NCI-H2029 (cell line): ENCODE results near the gene FRMD4A.
A peak's percentile ranks its signal among the peaks of the same experiment; 100 is the strongest.

Experiments used
- DNase-seq: peaks from one replicate; lab custom pipeline; 2025; lab: John Stamatoyannopoulos, UW

FRMD4A gene

GRCh38 chr10:13637303-13637856, 693.3 kb downstream of the FRMD4A start:
- DNase-seq = no peak

GRCh38 chr10:13636776-13637175, 693.9 kb downstream of the FRMD4A start:
- DNase-seq = no peak

GRCh38 chr10:13634207-13634606, 696.5 kb downstream of the FRMD4A start:
- DNase-seq = no peak

GRCh38 chr10:13633689-13634088, 697.0 kb downstream of the FRMD4A start:
- DNase-seq = no peak

- DNase-seq = no peak
Measured at GRCh38 chr10:13632884-13633440, 697.8 kb downstream of the FRMD4A start.

- no peak for DNase-seq
Measured at GRCh38 chr10:13632440-13632839, 698.3 kb downstream of the FRMD4A start.

GRCh38 chr10:13631594-13631993, 699.1 kb downstream of the FRMD4A start:
- DNase-seq = no peak

- no peak for DNase-seq
Measured at GRCh38 chr10:13630231-13630630, 700.5 kb downstream of the FRMD4A start.

GRCh38 chr10:13629116-13629515, 701.6 kb downstream of the FRMD4A start:
- no peak for DNase-seq

- peak; percentile 2 for DNase-seq
Measured at GRCh38 chr10:13628661-13629060, 702.1 kb downstream of the FRMD4A start.

GRCh38 chr10:13627459-13628310, 703.0 kb downstream of the FRMD4A start:
- DNase-seq = no peak

- no peak for DNase-seq
Measured at GRCh38 chr10:13624630-13625029, 706.1 kb downstream of the FRMD4A start.

- no peak for DNase-seq
Measured at GRCh38 chr10:13621931-13622330, 708.8 kb downstream of the FRMD4A start.

- DNase-seq = no peak
Measured at GRCh38 chr10:13617116-13617515, 713.6 kb downstream of the FRMD4A start.

- no peak for DNase-seq
Measured at GRCh38 chr10:13615650-13616300, 714.9 kb downstream of the FRMD4A start.

GRCh38 chr10:13614530-13615332, 716.0 kb downstream of the FRMD4A start:
- DNase-seq = no peak

- DNase-seq = no peak
Measured at GRCh38 chr10:13613519-13613918, 717.2 kb downstream of the FRMD4A start.

- DNase-seq = no peak
Measured at GRCh38 chr10:13612654-13613373, 717.9 kb downstream of the FRMD4A start.

- no peak for DNase-seq
Measured at GRCh38 chr10:13608246-13608853, 722.4 kb downstream of the FRMD4A start.

GRCh38 chr10:13604357-13605040, 726.2 kb downstream of the FRMD4A start:
- no peak for DNase-seq
